ENCODE results near the gene SLC11A1. TPM values are rescaled to one million over a fixed set of nuclear protein-coding genes. Genes with fewer than 3 reads are reported as not detected.
A peak's percentile ranks its signal among the peaks of the same experiment; 100 is the strongest.

Gene SLC11A1
- total RNA-seq, 1 donor from 2014 or later = not detected

- peaks cover 10% of the 10 kb centered on the region for H3K36me3 Mint-ChIP-seq (ENCODE audit: low read depth, unreplicated experiment)
- no peak for TF ChIP-seq CTCF (IDR thresholded peaks at IDR 0.05; ENCODE audit: unreplicated experiment)
- H3K4me3 Mint-ChIP-seq (ENCODE audit: unreplicated experiment) = peak overlapping the region; percentile 53
- no peaks in the 10 kb centered on the region for H3K9me3 Mint-ChIP-seq (ENCODE audit: unreplicated experiment)
- H3K27ac Mint-ChIP-seq (ENCODE audit: unreplicated experiment) = no peak overlapping the region
- peaks cover 14% of the 10 kb centered on the region for H3K27me3 Mint-ChIP-seq (ENCODE audit: unreplicated experiment)
- DNase-seq (ENCODE audit: low spot score) = no peak
- peaks cover 4% of the 10 kb centered on the region for H3K4me1 Mint-ChIP-seq (ENCODE audit: unreplicated experiment)
Observed at GRCh38 chr2:218345491-218346236, 36.4 kb upstream of the SLC11A1 start.

GRCh38 chr2:218347172-218347571 is 34.9 kb upstream of the SLC11A1 start:
- Mint-ChIP-seq H3K4me1 (ENCODE audit: unreplicated experiment) (peaks cover 4% of the 10 kb centered on the region), H3K27me3 (ENCODE audit: unreplicated experiment) (peaks cover 10% of the 10 kb centered on the region)

GRCh38 chr2:218354045-218354444 is 28.0 kb upstream of the SLC11A1 start:
- Mint-ChIP-seq H3K9me3 (ENCODE audit: unreplicated experiment) (peaks cover 5% of the 10 kb centered on the region), H3K27ac (ENCODE audit: unreplicated experiment) (no peak overlapping the region), H3K36me3 (ENCODE audit: low read depth, unreplicated experiment) (no peaks in the 10 kb centered on the region), H3K4me1 (ENCODE audit: unreplicated experiment) (no peaks in the 10 kb centered on the region), H3K4me3 (ENCODE audit: unreplicated experiment) (no peak overlapping the region), H3K27me3 (ENCODE audit: unreplicated experiment) (no peaks in the 10 kb centered on the region)
- DNase-seq (ENCODE audit: low spot score) = no peak
- no peak for TF ChIP-seq CTCF (IDR thresholded peaks at IDR 0.05; ENCODE audit: unreplicated experiment)

More at GRCh38 chr2:218347172-218347571, 34.9 kb upstream of the SLC11A1 start:
- TF ChIP-seq CTCF (IDR thresholded peaks at IDR 0.05; ENCODE audit: unreplicated experiment) = no peak
- Mint-ChIP-seq H3K27ac (ENCODE audit: unreplicated experiment) (no peak overlapping the region), H3K36me3 (ENCODE audit: low read depth, unreplicated experiment) (peaks cover 10% of the 10 kb centered on the region), H3K9me3 (ENCODE audit: unreplicated experiment) (peaks cover 5% of the 10 kb centered on the region), H3K4me3 (ENCODE audit: unreplicated experiment) (no peak overlapping the region)
- no peak for DNase-seq (ENCODE audit: low spot score)

- H3K36me3 Mint-ChIP-seq (ENCODE audit: low read depth, unreplicated experiment) = no peaks in the 10 kb centered on the region
- no peak for TF ChIP-seq CTCF (IDR thresholded peaks at IDR 0.05; ENCODE audit: unreplicated experiment)
- no peaks in the 10 kb centered on the region for H3K4me1 Mint-ChIP-seq (ENCODE audit: unreplicated experiment)
- H3K4me3 Mint-ChIP-seq (ENCODE audit: unreplicated experiment) = no peak overlapping the region
- H3K27ac Mint-ChIP-seq (ENCODE audit: unreplicated experiment) = no peak overlapping the region
- no peaks in the 10 kb centered on the region for H3K27me3 Mint-ChIP-seq (ENCODE audit: unreplicated experiment)
- no peak for DNase-seq (ENCODE audit: low spot score)
- peaks cover 5% of the 10 kb centered on the region for H3K9me3 Mint-ChIP-seq (ENCODE audit: unreplicated experiment)
Observed at GRCh38 chr2:218354850-218355443, 27.1 kb upstream of the SLC11A1 start.
